ENCODE measurements around the gene CGAS. TPM values are rescaled to one million over a fixed set of nuclear protein-coding genes. Genes with fewer than 3 reads are reported as not detected.

The CGAS gene
- total RNA-seq, 4 donors from 2014 or later: 3.0 to 15.4 (median 10.1) TPM

GRCh38 chr6:73377225-73377624 is 74.9 kb downstream of the CGAS start:
- Histone ChIP-seq H3K27me3 (no peaks in the 10 kb centered on the region), H3K36me3 (no peaks in the 10 kb centered on the region), H3K27ac (no peak overlapping the region), H3K4me3 (no peak overlapping the region), H3K4me1 (no peaks in the 10 kb centered on the region), H3K9me3 (peaks cover 0 to 4% (median 0%) of the 10 kb centered on the region in 3 donors)
- no peak for TF ChIP-seq CTCF (IDR thresholded peaks at IDR 0.05)
- TF ChIP-seq POLR2A (IDR thresholded peaks at IDR 0.05): no peak
- WGBS, 2 donors: 29 to 53% methylated on average over 3 of the region's 3 CpGs
- DNase-seq: no peak
- intact Hi-C loops (cut with DNase I): no loop called here

GRCh38 chr6:73375216-73375615 is 76.9 kb downstream of the CGAS start:
- Histone ChIP-seq H3K36me3 (no peaks in the 10 kb centered on the region), H3K9me3 (peaks cover 0 to 19% (median 0%) of the 10 kb centered on the region in 3 donors), H3K27me3 (no peaks in the 10 kb centered on the region), H3K27ac (no peak overlapping the region), H3K4me3 (no peak overlapping the region), H3K4me1 (no peaks in the 10 kb centered on the region)
- 53 to 67% methylated on average over 1 of the region's 1 CpG for WGBS, 2 donors
- no peak for DNase-seq
- no peak for TF ChIP-seq POLR2A (IDR thresholded peaks at IDR 0.05)
- TF ChIP-seq CTCF (IDR thresholded peaks at IDR 0.05): no peak
- intact Hi-C loops (cut with DNase I): no loop called here

Small RNA genes within 50 kb of the gene (small RNA-seq; reads per million reads assigned to genes)
- gene RN7SL827P (0 reads per million in 4 donors), gene RNU6-975P (0 reads per million in 4 donors)

Other genes starting within 250 kb of the CGAS start
- not detected for gene KHDC1L, start 226.8 kb downstream of the CGAS start, total RNA-seq
- 1 to 10 TPM in 2 of 4 donors, under 1 TPM in 1, not detected in 1; 0.30 to 1.9 (median 1.6) TPM for gene KHDC1, start 189.1 kb downstream of the CGAS start, total RNA-seq
- not detected for gene DPPA5, start 98.0 kb downstream of the CGAS start, total RNA-seq
- gene KHDC3L, start 89.6 kb downstream of the CGAS start, total RNA-seq: not detected
- gene OOEP, start 82.4 kb downstream of the CGAS start, total RNA-seq: under 1 TPM in 1 of 4 donors, not detected in 3; 0.35 TPM
- gene DDX43, start 57.5 kb downstream of the CGAS start, total RNA-seq: 1 to 10 TPM in 2 of 4 donors, under 1 TPM in 1, not detected in 1; 0.11 to 3.4 (median 1.5) TPM
- gene MTO1, start 9.4 kb upstream of the CGAS start, total RNA-seq: 10 to 100 TPM; 19.5 to 27.8 (median 24.3) TPM
- gene EEF1A1, start 68.7 kb upstream of the CGAS start, total RNA-seq: over 10,000 TPM in 1 of 4 donors, 1,000 to 10,000 TPM in 3; 4,136 to 11,610 (median 7,059) TPM
- gene SLC17A5, start 201.7 kb upstream of the CGAS start, total RNA-seq: 10 to 100 TPM in 2 of 4 donors, 1 to 10 TPM in 2; 6.7 to 13.7 (median 9.9) TPM
- 10 to 100 TPM; 27.0 to 57.9 (median 41.3) TPM for gene CD109, start 243.9 kb upstream of the CGAS start, total RNA-seq

All from esophagus squamous epithelium (tissue), 5 donors.